Measurements from ENCODE around the gene BHMT2. TPM values are rescaled to one million over a fixed set of nuclear protein-coding genes. Genes with fewer than 3 reads are reported as not detected.

Gene BHMT2
- total RNA-seq, 4 donors from 2014 or later = 20.8 to 37.2 (median 25.0) TPM

GRCh38 chr5:79133121-79133656, 63.6 kb downstream of the BHMT2 start:
- DNase-seq (ENCODE audit: low spot score) = no peak
- TF ChIP-seq CTCF (IDR thresholded peaks at IDR 0.05) = peak in 1 of 3 donors; percentile 24
- ATAC-seq (ENCODE audit: low FRiP score) = peak; percentile 55

- ATAC-seq (ENCODE audit: low FRiP score) (peak; percentile 67), DNase-seq (ENCODE audit: low spot score) (peak; percentile 60)
- TF ChIP-seq CTCF (IDR thresholded peaks at IDR 0.05) = peak in 1 of 3 donors; percentile 8
These were observed 64.3 kb downstream of the BHMT2 start for GRCh38 chr5:79133657-79134451.

- no peak for TF ChIP-seq CTCF (IDR thresholded peaks at IDR 0.05)
- ATAC-seq (ENCODE audit: low FRiP score) (no peak), DNase-seq (ENCODE audit: low spot score) (no peak)
These were observed 66.4 kb downstream of the BHMT2 start for GRCh38 chr5:79135790-79136553.

GRCh38 chr5:79136618-79137017, 67.1 kb downstream of the BHMT2 start:
- no peak for TF ChIP-seq CTCF (IDR thresholded peaks at IDR 0.05)
- ATAC-seq (ENCODE audit: low FRiP score) (no peak), DNase-seq (ENCODE audit: low spot score) (no peak)

Other genes starting within 250 kb of the BHMT2 start
- 10 to 100 TPM; 15.4 to 22.7 (median 15.8) TPM for gene ARSB, start 84.5 kb upstream of the BHMT2 start, total RNA-seq
- 10 to 100 TPM in 1 of 4 donors, 1 to 10 TPM in 3; 2.8 to 13.9 (median 4.4) TPM for gene DMGDH, start 93 bp upstream of the BHMT2 start, total RNA-seq
- gene BHMT, start 42.0 kb downstream of the BHMT2 start, total RNA-seq = 1 to 10 TPM in 3 of 4 donors, under 1 TPM in 1; 0.28 to 3.8 (median 2.4) TPM
- 10 to 100 TPM in 2 of 4 donors, 1 to 10 TPM in 2; 7.0 to 30.1 (median 11.3) TPM for gene JMY, start 166.4 kb downstream of the BHMT2 start, total RNA-seq

Data from omental fat pad (tissue), 4 donors.